ENCODE measurements around the gene PTPRG. TPM values are rescaled to one million over a fixed set of nuclear protein-coding genes. Genes with fewer than 3 reads are reported as not detected.

The PTPRG gene
- total and polyA plus RNA-seq, 3 experiments from 2014 or later = not detected

GRCh38 chr3:61739640-61740039 is 178.3 kb downstream of the PTPRG start:
- no peaks in the 10 kb centered on the region for H3K36me3 ChIP-seq (ENCODE audit: insufficient read depth, low read length)
- no peaks in the 10 kb centered on the region for H3K27me3 ChIP-seq (ENCODE audit: insufficient read depth, low read length, poor library complexity, severe bottlenecking)
- no peaks in the 10 kb centered on the region for H3K27me3 Mint-ChIP-seq
- POLR2A ChIA-PET = no interaction called here
- CTCF ChIA-PET = no interaction called here
- H3K4me3 Mint-ChIP-seq = no peak overlapping the region
- H3K9me3 ChIP-seq (ENCODE audit: low read length) = no peaks in the 10 kb centered on the region
- H3K4me1 ChIP-seq (ENCODE audit: insufficient read depth, low read length) = no peaks in the 10 kb centered on the region
- H3K36me3 Mint-ChIP-seq = no peaks in the 10 kb centered on the region
- DNase-seq = no peak
- H3K9me3 Mint-ChIP-seq = peaks cover 0 to 4% (median 2%) of the 10 kb centered on the region in 5 donors
- H3K4me3 ChIP-seq (ENCODE audit: low read length) = no peak overlapping the region
- H3K27ac Mint-ChIP-seq = no peak overlapping the region
- no peak overlapping the region for H3K27ac ChIP-seq (ENCODE audit: low read depth, low read length)
- no peaks in the 10 kb centered on the region for H3K4me1 Mint-ChIP-seq

GRCh38 chr3:61740494-61740893 is 179.1 kb downstream of the PTPRG start:
- H3K27me3 Mint-ChIP-seq = no peaks in the 10 kb centered on the region
- Histone ChIP-seq H3K27ac (ENCODE audit: low read depth, low read length) (no peak overlapping the region), H3K4me3 (ENCODE audit: low read length) (no peak overlapping the region), H3K9me3 (ENCODE audit: low read length) (no peaks in the 10 kb centered on the region), H3K4me1 (ENCODE audit: insufficient read depth, low read length) (no peaks in the 10 kb centered on the region), H3K27me3 (ENCODE audit: insufficient read depth, low read length, poor library complexity, severe bottlenecking) (no peaks in the 10 kb centered on the region), H3K36me3 (ENCODE audit: insufficient read depth, low read length) (no peaks in the 10 kb centered on the region)
- DNase-seq = no peak
- no peaks in the 10 kb centered on the region for H3K4me1 Mint-ChIP-seq
- ChIA-PET POLR2A (no interaction called here), CTCF (no interaction called here)
- H3K27ac Mint-ChIP-seq = no peak overlapping the region
- peaks cover 0 to 4% (median 2%) of the 10 kb centered on the region in 5 donors for H3K9me3 Mint-ChIP-seq
- H3K4me3 Mint-ChIP-seq = no peak overlapping the region
- H3K36me3 Mint-ChIP-seq = no peaks in the 10 kb centered on the region

- H3K27me3 Mint-ChIP-seq = no peaks in the 10 kb centered on the region
- no peak for DNase-seq
- no peak overlapping the region for H3K4me3 Mint-ChIP-seq
- H3K36me3 Mint-ChIP-seq = no peaks in the 10 kb centered on the region
- H3K27me3 ChIP-seq (ENCODE audit: insufficient read depth, low read length, poor library complexity, severe bottlenecking) = no peaks in the 10 kb centered on the region
- H3K27ac Mint-ChIP-seq = no peak overlapping the region
- no peak overlapping the region for H3K27ac ChIP-seq (ENCODE audit: low read depth, low read length)
- peaks cover 0 to 4% (median 2%) of the 10 kb centered on the region in 5 donors for H3K9me3 Mint-ChIP-seq
- no peaks in the 10 kb centered on the region for H3K36me3 ChIP-seq (ENCODE audit: insufficient read depth, low read length)
- ChIA-PET CTCF (no interaction called here), POLR2A (no interaction called here)
- no peaks in the 10 kb centered on the region for H3K9me3 ChIP-seq (ENCODE audit: low read length)
- H3K4me1 Mint-ChIP-seq = no peaks in the 10 kb centered on the region
- H3K4me3 ChIP-seq (ENCODE audit: low read length) = no peak overlapping the region
- H3K4me1 ChIP-seq (ENCODE audit: insufficient read depth, low read length) = no peaks in the 10 kb centered on the region
These were observed 180.2 kb downstream of the PTPRG start for GRCh38 chr3:61741551-61741950.

GRCh38 chr3:61742006-61742405 is 180.6 kb downstream of the PTPRG start:
- no peaks in the 10 kb centered on the region for H3K27me3 ChIP-seq (ENCODE audit: insufficient read depth, low read length, poor library complexity, severe bottlenecking)
- Mint-ChIP-seq H3K27ac (no peak overlapping the region), H3K4me1 (no peaks in the 10 kb centered on the region), H3K27me3 (no peaks in the 10 kb centered on the region), H3K36me3 (no peaks in the 10 kb centered on the region), H3K9me3 (peaks cover 0 to 4% (median 2%) of the 10 kb centered on the region in 5 donors), H3K4me3 (no peak overlapping the region)
- POLR2A ChIA-PET = no interaction called here
- no peak overlapping the region for H3K4me3 ChIP-seq (ENCODE audit: low read length)
- H3K36me3 ChIP-seq (ENCODE audit: insufficient read depth, low read length) = no peaks in the 10 kb centered on the region
- H3K9me3 ChIP-seq (ENCODE audit: low read length) = no peaks in the 10 kb centered on the region
- H3K27ac ChIP-seq (ENCODE audit: low read depth, low read length) = no peak overlapping the region
- DNase-seq = no peak
- CTCF ChIA-PET = no interaction called here
- no peaks in the 10 kb centered on the region for H3K4me1 ChIP-seq (ENCODE audit: insufficient read depth, low read length)

DNA sequence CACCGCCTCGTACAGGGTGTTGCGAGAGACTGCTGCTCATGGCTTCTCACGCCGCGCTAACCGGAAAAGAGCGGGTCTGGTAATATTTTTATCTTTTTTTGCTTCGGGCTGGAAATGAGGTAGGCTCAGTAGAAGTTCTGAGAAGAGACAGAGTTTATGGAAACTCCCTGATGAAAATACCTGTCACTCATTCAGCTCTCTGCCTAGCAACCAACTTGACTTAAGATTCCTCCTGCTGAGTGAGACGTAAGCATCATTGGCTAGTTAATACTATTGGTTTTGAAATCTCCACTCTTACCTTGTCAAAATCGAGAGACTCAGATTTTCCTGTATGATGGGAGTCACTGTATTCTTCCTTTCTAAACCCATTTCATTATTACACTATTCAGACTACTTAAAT is 181.7 kb downstream of the PTPRG start:
- CTCF ChIA-PET = no interaction called here

GRCh38 chr3:61743686-61744242 is 182.4 kb downstream of the PTPRG start:
- Mint-ChIP-seq H3K27me3 (no peaks in the 10 kb centered on the region), H3K4me1 (no peaks in the 10 kb centered on the region), H3K4me3 (no peak overlapping the region), H3K27ac (no peak overlapping the region), H3K9me3 (peaks cover 2 to 4% (median 2%) of the 10 kb centered on the region in 5 donors), H3K36me3 (no peaks in the 10 kb centered on the region)
- no peak overlapping the region for H3K27ac ChIP-seq (ENCODE audit: low read depth, low read length)
- no peaks in the 10 kb centered on the region for H3K27me3 ChIP-seq (ENCODE audit: insufficient read depth, low read length, poor library complexity, severe bottlenecking)
- H3K36me3 ChIP-seq (ENCODE audit: insufficient read depth, low read length) = no peaks in the 10 kb centered on the region
- H3K4me3 ChIP-seq (ENCODE audit: low read length) = no peak overlapping the region
- no peaks in the 10 kb centered on the region for H3K4me1 ChIP-seq (ENCODE audit: insufficient read depth, low read length)
- CTCF ChIA-PET = no interaction called here
- no peak for DNase-seq
- no peaks in the 10 kb centered on the region for H3K9me3 ChIP-seq (ENCODE audit: low read length)
- POLR2A ChIA-PET = no interaction called here

More for the DNA sequence above, 181.7 kb downstream of the PTPRG start:
- Mint-ChIP-seq H3K9me3 (peaks cover 0 to 4% (median 2%) of the 10 kb centered on the region in 5 donors), H3K36me3 (no peaks in the 10 kb centered on the region), H3K4me3 (peak overlapping the region in 1 of 7 donors; percentile 32), H3K27me3 (no peaks in the 10 kb centered on the region), H3K27ac (no peak overlapping the region), H3K4me1 (no peaks in the 10 kb centered on the region)
- Histone ChIP-seq H3K4me1 (ENCODE audit: insufficient read depth, low read length) (no peaks in the 10 kb centered on the region), H3K4me3 (ENCODE audit: low read length) (no peak overlapping the region), H3K9me3 (ENCODE audit: low read length) (no peaks in the 10 kb centered on the region), H3K27ac (ENCODE audit: low read depth, low read length) (no peak overlapping the region), H3K27me3 (ENCODE audit: insufficient read depth, low read length, poor library complexity, severe bottlenecking) (no peaks in the 10 kb centered on the region), H3K36me3 (ENCODE audit: insufficient read depth, low read length) (no peaks in the 10 kb centered on the region)
- DNase-seq = no peak
- POLR2A ChIA-PET = no interaction called here

- no peak for DNase-seq
- H3K4me1 ChIP-seq (ENCODE audit: insufficient read depth, low read length) = no peaks in the 10 kb centered on the region
- no peak overlapping the region for H3K27ac Mint-ChIP-seq
- no peak overlapping the region for H3K4me3 Mint-ChIP-seq
- ChIA-PET POLR2A (no interaction called here), CTCF (no interaction called here)
- no peaks in the 10 kb centered on the region for H3K27me3 Mint-ChIP-seq
- no peaks in the 10 kb centered on the region for H3K9me3 ChIP-seq (ENCODE audit: low read length)
- H3K4me1 Mint-ChIP-seq = no peaks in the 10 kb centered on the region
- H3K27ac ChIP-seq (ENCODE audit: low read depth, low read length) = no peak overlapping the region
- H3K9me3 Mint-ChIP-seq = peaks cover 2 to 8% (median 3%) of the 10 kb centered on the region in 5 donors
- H3K36me3 ChIP-seq (ENCODE audit: insufficient read depth, low read length) = no peaks in the 10 kb centered on the region
- H3K4me3 ChIP-seq (ENCODE audit: low read length) = no peak overlapping the region
- no peaks in the 10 kb centered on the region for H3K27me3 ChIP-seq (ENCODE audit: insufficient read depth, low read length, poor library complexity, severe bottlenecking)
- no peaks in the 10 kb centered on the region for H3K36me3 Mint-ChIP-seq
These were observed 186.9 kb downstream of the PTPRG start for GRCh38 chr3:61748288-61748687.

GRCh38 chr3:61750766-61751165 is 189.4 kb downstream of the PTPRG start:
- Histone ChIP-seq H3K27me3 (ENCODE audit: insufficient read depth, low read length, poor library complexity, severe bottlenecking) (no peaks in the 10 kb centered on the region), H3K36me3 (ENCODE audit: insufficient read depth, low read length) (no peaks in the 10 kb centered on the region), H3K27ac (ENCODE audit: low read depth, low read length) (no peak overlapping the region), H3K9me3 (ENCODE audit: low read length) (no peaks in the 10 kb centered on the region), H3K4me3 (ENCODE audit: low read length) (no peak overlapping the region), H3K4me1 (ENCODE audit: insufficient read depth, low read length) (no peaks in the 10 kb centered on the region)
- ChIA-PET POLR2A (no interaction called here), CTCF (no interaction called here)
- Mint-ChIP-seq H3K27ac (no peak overlapping the region), H3K9me3 (peaks cover 0 to 8% (median 4%) of the 10 kb centered on the region in 5 donors), H3K4me1 (no peaks in the 10 kb centered on the region), H3K27me3 (no peaks in the 10 kb centered on the region), H3K36me3 (no peaks in the 10 kb centered on the region), H3K4me3 (peak overlapping the region in 1 of 7 donors; percentile 59)
- no peak for DNase-seq

GRCh38 chr3:61758839-61759238 is 197.5 kb downstream of the PTPRG start:
- Histone ChIP-seq H3K9me3 (ENCODE audit: low read length) (no peaks in the 10 kb centered on the region), H3K27me3 (ENCODE audit: insufficient read depth, low read length, poor library complexity, severe bottlenecking) (no peaks in the 10 kb centered on the region), H3K36me3 (ENCODE audit: insufficient read depth, low read length) (no peaks in the 10 kb centered on the region), H3K4me1 (ENCODE audit: insufficient read depth, low read length) (no peaks in the 10 kb centered on the region), H3K27ac (ENCODE audit: low read depth, low read length) (no peak overlapping the region), H3K4me3 (ENCODE audit: low read length) (no peak overlapping the region)
- H3K36me3 Mint-ChIP-seq = no peaks in the 10 kb centered on the region
- ChIA-PET CTCF (no interaction called here), POLR2A (no interaction called here)
- H3K27me3 Mint-ChIP-seq = no peaks in the 10 kb centered on the region
- no peak overlapping the region for H3K27ac Mint-ChIP-seq
- H3K4me1 Mint-ChIP-seq = no peaks in the 10 kb centered on the region
- no peak for DNase-seq
- no peak overlapping the region for H3K4me3 Mint-ChIP-seq
- peaks cover 0 to 7% (median 2%) of the 10 kb centered on the region in 5 donors for H3K9me3 Mint-ChIP-seq

Measured in CD8-positive, alpha-beta memory T cell (primary cell).